GM18909 (cell line): ENCODE results near the gene TBX3.
"Not testable (repeated sequence)": the region's sequence is repeated elsewhere in the genome, so short reads cannot be mapped to it uniquely, and the experiment has no call there.

Source experiments
- ATAC-seq: cut with Tn5 transposase; IDR thresholded peaks from one replicate; pipeline ENCODE4 v1.9.1; 2021; ENCODE audit warnings: mild to moderate bottlenecking; ENCODE audit not compliant: unreplicated experiment, poor library complexity

Gene TBX3

DNA sequence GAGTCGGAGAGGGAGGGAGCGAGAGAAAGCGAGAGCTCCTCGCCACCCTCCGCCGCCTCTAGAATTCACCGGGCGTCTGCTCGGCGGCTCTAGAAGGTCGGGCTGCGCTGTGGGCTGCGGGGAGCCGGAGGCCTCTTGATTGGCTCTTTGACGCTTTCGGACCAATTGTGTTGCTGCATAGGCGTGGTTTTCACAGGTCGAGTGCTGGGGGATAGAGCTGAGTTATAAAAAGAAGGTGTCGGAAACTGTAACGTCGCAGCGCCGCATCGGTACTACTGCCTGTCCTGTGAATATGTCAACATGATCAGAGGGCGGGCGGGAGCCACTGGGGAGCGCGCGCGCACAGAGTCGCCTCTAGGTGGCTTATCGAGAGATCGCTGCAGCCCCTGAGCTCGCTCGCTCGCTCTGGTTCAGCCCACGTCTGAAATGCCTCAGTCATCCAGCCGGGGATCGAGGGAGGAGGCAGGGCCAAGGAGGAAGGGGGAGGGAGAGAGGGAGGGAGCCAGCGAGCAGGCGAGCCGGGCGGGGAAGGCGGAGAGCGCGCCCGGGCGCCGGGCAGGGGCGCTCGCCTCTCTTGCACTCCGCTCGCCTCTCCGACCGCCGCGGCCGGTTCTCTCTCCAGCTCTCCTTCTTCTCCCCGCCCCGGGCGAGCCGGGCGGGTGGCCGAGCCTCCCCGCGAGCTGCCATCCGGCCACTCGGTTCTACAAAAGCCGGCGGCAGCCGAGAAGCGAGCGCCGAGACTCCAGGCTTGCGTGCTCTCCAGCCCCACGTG lies at the start of gene TBX3:
TBX3 (minus strand) TSS at position 78 of the 772 bp plus-strand sequence. CDS start 975 bp downstream, outside the sequence.
- ATAC-seq, result peak; percentile 47

DNA sequence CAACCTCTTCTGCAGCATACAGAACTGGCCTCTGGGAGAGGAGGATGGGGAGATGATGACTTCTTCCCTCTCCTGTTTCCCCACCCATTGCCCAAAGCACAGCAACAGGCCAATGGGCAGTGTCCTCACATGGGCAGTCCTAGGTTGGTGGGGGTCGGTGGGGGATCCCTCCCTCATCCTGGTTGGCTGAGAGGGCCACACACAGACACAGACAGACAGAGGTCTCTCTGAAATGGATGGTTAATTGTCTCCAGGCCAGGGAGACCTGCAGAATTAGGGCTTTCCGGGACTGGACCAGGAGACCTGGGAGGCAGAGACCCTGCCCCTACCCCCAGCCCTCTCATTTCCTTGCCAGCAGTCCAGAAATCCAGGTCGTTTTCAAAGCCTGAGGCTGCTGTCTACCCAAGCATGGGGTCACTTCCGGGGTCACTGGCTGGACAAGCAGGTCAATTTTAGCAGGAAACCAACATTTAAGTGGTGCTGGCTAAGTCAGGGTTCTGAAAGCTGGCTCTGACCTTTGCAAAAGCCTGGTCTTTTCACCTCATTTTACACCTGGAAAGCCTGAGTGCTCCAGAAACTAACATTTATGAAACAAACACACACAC lies 48.6 kb upstream of the TBX3 start:
- ATAC-seq, result no peak

DNA sequence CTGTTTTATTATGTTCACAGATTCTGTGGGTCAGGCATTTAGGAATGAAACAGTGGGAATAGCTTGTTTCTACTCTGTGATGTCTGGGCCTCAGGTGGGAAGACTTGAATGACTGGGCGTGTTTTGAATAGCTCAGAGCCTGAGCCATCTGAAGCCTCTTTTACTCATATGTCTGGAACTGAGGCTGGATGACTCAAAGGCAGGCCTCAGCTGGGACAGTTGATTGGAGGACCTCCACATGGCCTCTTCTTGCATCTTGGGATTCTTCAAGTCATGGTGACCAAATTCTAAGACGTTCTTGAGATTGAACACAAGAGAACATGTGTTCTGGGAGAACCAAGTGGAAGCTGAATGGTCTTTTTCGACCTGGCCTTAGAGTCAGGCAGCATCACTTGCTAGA lies 45.8 kb upstream of the TBX3 start:
- no peak for ATAC-seq

DNA sequence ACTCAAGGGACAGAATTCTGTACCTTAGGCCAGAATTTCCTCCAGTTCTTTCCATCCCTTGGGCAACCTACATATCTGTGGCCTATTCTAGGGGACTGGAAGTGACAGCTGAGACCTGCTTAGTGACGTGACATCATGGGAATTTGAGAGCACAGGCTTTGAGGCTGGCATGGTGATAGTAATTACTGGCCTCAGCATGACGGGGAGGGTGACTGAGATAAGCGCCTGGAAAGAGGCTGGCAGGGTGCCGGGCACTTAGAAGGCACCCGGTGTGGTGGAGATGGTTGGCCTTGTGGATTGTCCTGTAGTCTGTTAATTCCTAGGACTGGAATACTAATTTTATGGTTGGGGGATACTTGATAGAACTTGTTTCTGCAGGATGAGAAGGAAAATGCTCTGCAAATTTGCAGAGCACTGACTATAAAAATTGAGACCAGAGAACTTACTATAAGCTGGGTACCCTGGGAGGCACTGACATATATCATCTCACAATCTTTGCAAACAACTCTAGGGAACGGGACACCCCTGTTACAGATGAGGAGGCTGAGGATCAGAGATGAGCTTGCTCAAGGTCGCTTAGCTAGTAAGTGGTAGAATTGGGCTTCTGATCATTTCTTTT lies 42.2 kb upstream of the TBX3 start:
- no peak for ATAC-seq

DNA sequence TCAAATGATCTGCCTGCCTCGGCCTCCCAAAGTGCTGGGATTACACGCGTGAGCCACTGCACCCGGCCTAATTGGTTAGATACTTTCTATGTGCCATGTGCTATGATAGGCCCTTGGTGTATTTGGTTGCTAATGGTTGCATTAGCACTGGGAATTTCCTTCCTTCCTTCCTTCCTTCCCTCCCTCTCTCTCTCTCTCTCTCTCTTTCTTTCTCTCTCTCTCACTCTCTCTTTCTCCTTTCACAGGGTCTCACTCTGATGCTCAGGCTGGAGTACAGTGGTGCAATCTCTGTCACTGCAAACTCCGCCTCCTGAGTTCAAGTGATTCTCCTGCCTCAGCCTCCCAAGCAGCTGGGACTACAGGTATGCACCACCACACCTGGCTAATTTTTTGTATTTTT lies 38.2 kb upstream of the TBX3 start:
- not testable (repeated sequence) for ATAC-seq

DNA sequence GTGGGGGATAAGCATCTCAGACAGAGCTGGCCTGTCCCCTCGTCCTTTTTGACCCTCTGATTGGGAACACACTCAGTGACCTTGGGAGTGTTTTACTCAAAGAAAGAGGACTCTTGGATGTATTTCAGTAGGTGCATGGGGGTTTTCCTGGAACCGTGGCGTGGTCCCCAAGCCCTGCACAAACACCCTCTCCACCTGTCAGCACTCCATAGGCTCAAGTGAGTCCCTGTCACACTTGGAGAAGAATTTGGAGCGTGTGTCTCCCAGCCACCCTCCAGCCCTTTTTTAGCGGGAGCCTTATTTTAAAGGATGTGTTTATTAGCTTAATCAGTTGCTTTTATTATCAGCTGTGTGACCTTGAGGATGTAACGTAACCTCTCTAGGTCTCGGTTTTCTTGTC lies 37.3 kb upstream of the TBX3 start:
- ATAC-seq, result no peak

DNA sequence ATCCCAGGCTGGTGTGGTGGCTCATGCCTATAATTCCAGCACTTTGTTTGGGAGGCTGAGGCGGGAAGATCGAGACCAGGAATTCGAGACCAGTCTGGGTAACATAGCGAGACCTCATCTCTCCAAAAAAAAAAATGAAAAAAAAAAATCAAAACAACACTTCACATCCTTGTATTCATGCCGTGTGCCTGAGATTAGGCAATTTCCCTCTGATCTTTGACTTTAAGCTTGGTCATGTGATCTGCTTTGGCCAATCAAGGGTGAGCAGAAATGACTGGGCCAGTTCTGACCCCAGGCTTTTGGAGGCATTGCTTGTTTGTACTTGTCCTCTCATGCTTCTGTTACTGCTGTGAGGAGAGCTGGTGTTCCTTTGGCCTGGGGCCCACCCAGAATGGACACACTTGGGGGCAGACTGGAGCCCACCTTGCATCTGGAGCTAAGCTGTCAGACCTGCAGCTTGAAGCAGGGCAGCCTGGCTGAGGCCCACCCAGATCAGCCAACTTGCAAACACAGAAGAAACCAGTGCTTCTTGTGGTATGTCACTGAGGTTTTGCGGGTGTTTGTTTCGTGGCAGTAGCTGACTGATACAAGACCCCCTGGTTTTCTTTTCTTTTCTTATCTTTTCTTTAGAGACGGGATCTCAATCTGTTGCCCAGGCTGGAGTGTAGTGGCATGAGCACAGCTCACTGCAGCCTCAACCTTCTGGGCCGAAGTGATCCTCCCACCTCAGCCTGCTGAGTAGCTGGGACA lies 29.7 kb upstream of the TBX3 start:
- ATAC-seq, result no peak

DNA sequence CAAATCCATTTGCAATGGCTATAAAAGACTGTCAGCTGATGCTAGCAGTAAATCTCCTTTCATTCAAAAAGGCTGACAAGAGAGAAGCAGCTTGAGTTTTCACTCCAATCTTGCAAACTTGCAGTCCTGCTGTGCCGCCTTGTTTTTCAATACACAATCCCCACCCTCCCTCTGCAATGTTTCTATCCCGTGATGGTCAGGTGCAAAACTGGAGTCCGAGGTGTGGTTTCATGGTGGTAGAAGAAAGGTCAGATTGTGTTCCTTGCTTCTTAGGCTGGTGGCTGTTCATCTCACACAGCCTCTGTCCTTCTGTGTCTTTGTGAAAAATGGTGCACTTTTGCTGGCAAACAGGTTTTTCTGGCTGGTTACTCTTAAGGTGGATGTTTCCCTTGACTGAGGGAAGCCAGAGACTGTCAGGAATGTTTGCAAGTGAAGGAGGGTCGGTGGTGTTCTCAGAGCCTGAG lies 27.7 kb upstream of the TBX3 start:
- no peak for ATAC-seq

DNA sequence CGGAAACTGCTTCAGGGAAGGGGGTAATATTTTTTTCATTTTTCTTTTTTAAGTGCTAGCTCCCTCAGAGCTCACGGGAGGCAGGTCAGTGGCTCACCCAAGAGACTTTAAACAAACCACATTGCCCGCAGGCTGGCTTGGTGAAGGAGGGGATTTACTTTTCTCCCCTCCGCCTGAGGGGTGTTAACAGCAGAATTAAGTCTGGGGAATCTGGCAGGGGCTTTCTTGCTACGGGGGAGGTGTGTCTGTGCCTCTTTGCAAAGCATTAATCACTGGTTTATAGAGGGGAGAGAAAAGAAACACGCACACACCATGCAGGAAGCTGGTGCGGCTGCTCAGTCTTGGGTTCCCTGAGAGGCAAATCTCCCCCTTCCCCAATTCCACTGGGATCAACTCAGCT lies 26.2 kb upstream of the TBX3 start:
- ATAC-seq, result no peak

DNA sequence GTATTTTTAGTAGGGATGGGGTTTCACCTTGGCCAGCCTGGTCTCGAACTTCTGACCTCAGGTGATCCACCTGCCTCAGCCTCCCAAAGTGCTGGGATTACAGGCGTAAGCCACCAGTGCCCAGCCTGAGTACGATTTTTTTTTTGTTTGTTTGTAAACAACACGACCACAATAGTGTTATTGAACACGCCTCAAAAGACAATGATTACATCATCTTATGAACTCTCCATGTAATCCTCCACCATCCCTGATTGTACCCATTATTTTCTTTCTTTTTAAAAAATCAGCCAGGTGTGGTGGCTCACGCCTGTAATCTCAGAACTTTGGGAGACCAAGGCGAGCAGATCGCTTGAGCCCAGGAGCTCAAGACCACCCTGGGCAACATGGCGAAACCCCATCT lies 25.1 kb upstream of the TBX3 start:
- ATAC-seq, result no peak

DNA sequence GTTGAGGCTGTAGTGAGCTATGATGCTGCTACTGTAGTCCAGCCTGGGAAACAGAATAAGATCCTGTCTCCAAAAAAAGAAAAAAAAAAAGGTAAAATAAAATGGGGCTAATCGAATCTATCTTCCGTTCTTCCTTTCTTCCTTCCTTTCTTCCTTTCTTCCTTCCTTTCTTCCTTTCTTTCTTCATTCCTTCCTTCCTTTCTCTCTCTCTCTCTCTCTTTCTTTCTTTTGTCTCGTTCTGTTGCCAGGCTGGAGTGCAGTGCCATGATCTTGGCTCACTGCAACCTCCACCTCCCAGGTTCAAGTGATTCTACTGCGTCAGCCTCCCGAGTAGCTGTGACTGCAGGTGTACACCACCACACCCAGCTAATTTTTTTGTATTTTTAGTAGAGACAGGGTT lies 24.6 kb upstream of the TBX3 start:
- not testable (repeated sequence) for ATAC-seq

DNA sequence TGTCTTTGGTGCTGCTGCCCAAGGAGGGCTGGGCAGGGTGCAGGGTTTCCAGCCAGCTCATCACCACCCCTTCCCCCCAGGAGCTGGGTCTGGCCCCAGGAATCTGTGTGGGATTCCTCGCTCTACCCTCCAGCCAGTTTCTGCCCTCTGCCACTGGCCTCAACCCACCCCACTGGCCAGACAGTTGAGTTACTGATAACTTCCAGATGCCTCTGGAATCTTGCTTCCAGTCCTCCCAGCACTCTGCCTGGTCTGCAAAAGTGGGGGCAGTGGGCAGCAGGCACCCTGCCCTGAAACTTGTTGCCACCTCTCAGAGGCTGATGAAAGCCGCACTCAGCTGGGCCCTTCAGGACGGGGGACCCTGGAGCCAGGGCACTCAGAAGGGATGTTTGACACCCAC lies 20.1 kb upstream of the TBX3 start:
- ATAC-seq, result no peak

DNA sequence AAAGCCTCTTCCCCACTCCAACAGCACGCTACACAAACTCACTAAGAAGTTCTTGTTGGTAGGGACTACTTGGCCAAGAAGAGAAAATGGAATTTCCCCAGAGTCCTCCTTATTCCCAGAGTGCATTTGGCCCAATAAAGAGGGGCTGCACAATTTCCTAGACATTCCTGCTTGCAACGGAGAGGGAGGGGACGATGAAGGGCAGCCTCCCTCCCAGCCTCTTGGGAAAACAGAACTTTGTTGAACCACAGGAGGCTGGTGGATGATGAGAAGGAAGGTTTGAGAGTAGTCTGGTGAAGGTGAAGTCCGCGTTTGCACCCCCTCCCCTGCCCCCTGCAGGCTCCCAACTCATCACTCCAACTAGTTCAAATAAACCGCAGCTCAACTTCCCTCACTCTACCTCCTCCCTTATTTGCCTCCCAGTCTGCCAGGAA lies 19.1 kb upstream of the TBX3 start:
- ATAC-seq, result no peak

DNA sequence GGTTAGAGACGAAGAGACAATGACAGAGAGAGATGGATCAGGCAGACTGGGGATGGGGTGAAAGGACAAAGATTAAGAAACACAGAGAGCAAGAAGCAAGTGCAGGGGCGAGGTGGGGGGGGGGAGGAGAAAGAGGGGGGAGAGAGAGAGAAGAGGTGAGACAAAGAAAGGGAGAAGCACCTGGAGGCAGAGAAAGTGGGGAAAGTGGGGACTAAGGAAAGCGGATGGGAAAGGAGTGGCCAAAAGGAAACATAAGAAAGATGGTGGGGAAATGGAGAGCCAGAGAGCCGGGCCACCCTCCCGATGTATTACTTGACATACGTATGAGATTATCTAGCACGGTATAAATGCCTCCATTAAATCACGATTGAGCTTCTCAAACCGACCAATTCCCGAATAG lies 18.5 kb upstream of the TBX3 start:
- no peak for ATAC-seq

DNA sequence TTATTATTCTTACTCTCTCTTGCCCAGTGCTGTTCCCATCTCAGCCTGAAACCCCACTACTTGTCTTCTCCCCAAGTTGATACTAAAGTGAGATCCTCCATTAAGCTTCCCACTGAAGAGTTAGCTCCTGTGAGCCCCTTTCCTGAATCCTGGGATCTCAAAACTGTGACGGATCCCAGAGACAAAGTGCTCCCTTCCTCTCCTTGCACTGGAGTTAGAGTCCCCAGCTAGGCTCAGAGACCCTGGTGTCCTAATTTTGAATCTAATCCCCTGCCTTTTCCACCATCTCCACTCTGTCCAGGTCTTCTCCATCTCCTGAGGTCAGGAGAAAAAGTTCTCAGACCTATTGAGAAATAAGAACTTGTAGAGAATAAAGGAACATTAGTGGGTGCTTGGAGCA lies 17.6 kb upstream of the TBX3 start:
- no peak for ATAC-seq

DNA sequence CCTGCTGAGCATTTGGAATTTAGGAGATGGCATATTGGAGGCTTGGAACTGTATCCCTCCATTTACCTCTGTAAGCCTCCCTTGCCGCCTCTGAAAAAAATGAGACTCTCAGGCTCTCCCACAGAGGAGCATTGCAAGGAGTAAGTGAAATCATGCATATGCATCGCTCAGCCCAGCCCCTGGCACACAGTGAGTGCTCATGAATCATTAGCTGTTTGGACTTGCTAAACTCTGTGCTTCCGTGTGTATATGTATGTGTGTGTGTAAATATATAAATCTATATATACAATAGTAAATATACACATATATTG lies 17.1 kb upstream of the TBX3 start:
- no peak for ATAC-seq

DNA sequence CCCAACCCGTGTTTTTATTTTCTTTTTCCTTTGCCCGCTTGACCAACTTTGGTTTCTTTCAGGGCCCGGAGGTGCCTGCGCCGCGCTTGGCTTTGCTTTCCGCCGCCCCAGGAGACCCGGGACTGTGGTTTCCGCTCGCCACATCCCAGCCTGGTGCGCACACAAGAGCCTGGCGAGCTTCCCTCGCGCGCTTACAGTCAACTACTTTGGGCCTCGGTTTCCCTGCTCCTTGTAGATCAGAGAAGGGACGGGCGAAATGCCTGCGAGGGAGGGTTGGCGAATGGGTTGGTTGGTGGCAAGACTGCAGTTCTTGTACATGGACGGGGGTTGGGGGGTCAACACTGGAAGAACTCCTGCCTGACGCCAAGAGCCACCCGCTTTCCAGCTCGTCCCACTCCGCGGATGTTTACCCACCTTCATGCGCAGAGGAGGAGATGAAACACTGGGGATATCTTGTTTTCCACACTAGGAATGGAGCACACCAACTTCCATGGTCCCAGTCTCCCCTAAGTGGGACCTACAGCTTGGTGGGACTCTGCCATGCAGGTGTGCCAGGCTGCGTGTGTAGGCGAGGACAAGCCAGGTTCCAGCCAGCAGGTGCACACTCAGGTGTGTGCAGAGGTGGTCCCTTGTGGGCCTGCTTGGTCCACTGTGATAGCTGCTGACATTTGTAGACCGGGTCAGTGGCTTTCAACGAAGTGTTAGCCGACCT lies 16.6 kb upstream of the TBX3 start:
- no peak for ATAC-seq

DNA sequence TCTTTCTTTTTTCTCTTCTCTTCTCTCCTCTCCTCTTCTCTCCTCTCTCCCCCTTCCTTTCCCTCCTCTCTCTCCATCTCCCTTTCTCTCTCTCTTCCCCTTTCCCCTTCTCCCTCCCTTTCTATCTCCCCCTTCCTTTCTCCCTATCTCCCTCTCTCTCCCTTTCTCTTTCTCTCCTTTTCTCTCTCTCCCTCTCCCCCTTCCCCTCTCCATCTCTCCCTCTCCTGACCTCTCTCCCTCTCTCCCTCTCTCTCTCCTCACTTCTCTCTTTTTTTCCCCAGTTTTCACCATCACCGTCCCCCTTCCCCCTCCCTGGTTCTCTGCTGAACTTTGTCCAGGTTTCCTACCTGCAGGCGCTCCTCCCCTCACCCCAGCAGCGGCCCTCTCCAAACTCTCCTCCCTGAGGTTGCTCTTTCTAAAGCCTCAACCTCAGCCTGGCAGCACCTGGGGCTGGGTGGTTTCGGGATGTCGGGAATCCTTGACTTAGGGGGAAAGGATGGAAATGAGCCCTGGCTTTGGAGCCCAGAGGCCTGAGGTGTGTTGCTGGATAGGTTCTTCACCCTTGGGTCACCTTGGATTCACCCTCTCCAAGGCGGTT lies 14.7 kb upstream of the TBX3 start:
- no peak for ATAC-seq

DNA sequence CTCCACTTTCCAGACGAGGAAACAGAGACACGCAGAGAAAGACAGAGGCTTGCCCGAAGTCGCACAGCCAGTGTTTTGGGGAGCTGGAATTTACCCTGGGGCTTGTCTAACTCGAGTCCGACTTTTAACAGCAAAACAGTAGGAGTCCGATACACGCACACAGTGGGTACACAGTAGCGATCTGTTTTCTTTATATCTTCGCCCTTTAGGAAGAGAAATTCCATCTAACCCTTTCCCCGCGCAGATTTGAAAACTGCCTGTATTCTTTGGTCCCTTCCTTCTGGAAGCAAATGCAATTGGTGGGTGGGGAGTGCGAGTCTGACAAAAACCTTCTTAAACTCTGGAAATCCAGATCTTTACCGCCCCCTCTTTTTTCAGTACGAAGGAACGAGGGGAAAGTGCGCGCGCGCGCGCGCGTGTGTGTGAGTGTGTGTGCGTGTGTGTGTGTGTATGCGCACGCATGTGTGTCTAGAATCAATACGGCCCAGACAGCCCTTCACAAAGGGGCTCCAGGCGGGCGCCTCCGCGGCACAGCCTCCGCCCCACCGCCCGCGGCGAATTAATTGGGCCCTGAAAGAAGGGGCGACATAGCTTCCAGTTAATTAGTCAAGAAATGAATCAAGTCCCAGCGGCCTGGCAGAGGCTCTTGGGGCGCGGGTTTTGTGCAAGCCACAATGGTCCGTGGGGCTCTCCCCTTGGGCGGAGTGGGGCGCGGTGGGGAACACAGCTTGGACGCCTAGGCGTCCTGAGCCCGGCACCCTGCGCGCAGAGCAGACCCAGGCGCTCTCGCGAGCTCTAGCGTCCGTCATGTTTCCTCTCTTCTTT lies 14.0 kb upstream of the TBX3 start:
- no peak for ATAC-seq
